Measurements from ENCODE around the gene PLSCR5.

The PLSCR5 gene, protein sequence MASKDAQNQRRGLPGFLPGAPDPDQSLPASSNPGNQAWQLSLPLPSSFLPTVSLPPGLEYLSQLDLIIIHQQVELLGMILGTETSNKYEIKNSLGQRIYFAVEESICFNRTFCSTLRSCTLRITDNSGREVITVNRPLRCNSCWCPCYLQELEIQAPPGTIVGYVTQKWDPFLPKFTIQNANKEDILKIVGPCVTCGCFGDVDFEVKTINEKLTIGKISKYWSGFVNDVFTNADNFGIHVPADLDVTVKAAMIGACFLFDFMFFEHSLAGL

DNA sequence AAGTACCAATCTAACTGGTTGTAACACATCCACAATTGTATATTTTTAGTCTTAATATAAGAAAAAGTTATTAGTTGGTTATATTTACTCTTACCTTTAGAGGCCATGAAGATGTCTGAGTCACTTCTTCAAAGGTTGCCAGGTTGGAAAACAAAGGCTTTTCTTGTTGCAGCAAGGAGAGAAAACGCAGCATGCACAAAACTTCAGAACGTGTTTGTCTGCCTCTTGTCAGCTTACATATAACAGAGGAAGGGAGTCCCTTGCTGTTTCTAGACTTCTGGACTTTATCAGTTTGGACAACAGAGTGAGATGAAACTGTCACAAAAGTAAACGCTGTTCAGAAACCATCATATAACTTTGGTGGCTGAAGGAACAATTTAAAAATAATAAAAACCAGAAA lies at the start of gene PLSCR5:
TSS of gene PLSCR5 (minus strand) at position 241 of the 400 bp plus-strand sequence. CDS start at position 107, 134 bp downstream.
- Histone ChIP-seq H3K27ac (no peak within 1 kb of the TSS), H3K4me3 (ENCODE audit: low read depth, low read length) (no peak within 1 kb of the TSS), H3K36me3 (replicated peaks) (no peaks in the 10 kb centered on the region), H3K27me3 (replicated peaks) (no peaks in the 10 kb centered on the region)
- DNase-seq, result no peak
- in situ Hi-C loops (cut with HindIII; ENCODE audit: low pct_ligation_motif_present, low sequenced_read_pairs), result no loop called here
- no peak for TF ChIP-seq CTCF (IDR thresholded peaks at IDR 0.05; ENCODE audit: low read depth, low read length, missing control alignments)

- no peak overlapping the region for H3K27ac ChIP-seq
- H3K36me3 ChIP-seq (replicated peaks), result no peaks in the 10 kb centered on the region
- no peaks in the 10 kb centered on the region for H3K27me3 ChIP-seq (replicated peaks)
- no peak for DNase-seq
- TF ChIP-seq CTCF (IDR thresholded peaks at IDR 0.05; ENCODE audit: low read depth, low read length, missing control alignments), result no peak
- in situ Hi-C loops (cut with HindIII; ENCODE audit: low pct_ligation_motif_present, low sequenced_read_pairs), result no loop called here
- H3K4me3 ChIP-seq (ENCODE audit: low read depth, low read length), result no peak overlapping the region
Measured at GRCh38 chr3:146653978-146654377, 48.8 kb upstream of the PLSCR5 start.

- Histone ChIP-seq H3K27ac (no peak overlapping the region), H3K27me3 (replicated peaks) (no peaks in the 10 kb centered on the region), H3K36me3 (replicated peaks) (no peaks in the 10 kb centered on the region), H3K4me3 (ENCODE audit: low read depth, low read length) (no peak overlapping the region)
- no peak for DNase-seq
- TF ChIP-seq CTCF (IDR thresholded peaks at IDR 0.05; ENCODE audit: low read depth, low read length, missing control alignments), result no peak
- in situ Hi-C loops (cut with HindIII; ENCODE audit: low pct_ligation_motif_present, low sequenced_read_pairs), result no loop called here
Measured at GRCh38 chr3:146650691-146651442, 45.7 kb upstream of the PLSCR5 start.

- Histone ChIP-seq H3K4me3 (ENCODE audit: low read depth, low read length) (no peak overlapping the region), H3K27me3 (replicated peaks) (no peaks in the 10 kb centered on the region), H3K27ac (no peak overlapping the region), H3K36me3 (replicated peaks) (no peaks in the 10 kb centered on the region)
- no peak for TF ChIP-seq CTCF (IDR thresholded peaks at IDR 0.05; ENCODE audit: low read depth, low read length, missing control alignments)
- in situ Hi-C loops (cut with HindIII; ENCODE audit: low pct_ligation_motif_present, low sequenced_read_pairs), result no loop called here
- no peak for DNase-seq
Measured at GRCh38 chr3:146646261-146646660, 41.1 kb upstream of the PLSCR5 start.

DNA sequence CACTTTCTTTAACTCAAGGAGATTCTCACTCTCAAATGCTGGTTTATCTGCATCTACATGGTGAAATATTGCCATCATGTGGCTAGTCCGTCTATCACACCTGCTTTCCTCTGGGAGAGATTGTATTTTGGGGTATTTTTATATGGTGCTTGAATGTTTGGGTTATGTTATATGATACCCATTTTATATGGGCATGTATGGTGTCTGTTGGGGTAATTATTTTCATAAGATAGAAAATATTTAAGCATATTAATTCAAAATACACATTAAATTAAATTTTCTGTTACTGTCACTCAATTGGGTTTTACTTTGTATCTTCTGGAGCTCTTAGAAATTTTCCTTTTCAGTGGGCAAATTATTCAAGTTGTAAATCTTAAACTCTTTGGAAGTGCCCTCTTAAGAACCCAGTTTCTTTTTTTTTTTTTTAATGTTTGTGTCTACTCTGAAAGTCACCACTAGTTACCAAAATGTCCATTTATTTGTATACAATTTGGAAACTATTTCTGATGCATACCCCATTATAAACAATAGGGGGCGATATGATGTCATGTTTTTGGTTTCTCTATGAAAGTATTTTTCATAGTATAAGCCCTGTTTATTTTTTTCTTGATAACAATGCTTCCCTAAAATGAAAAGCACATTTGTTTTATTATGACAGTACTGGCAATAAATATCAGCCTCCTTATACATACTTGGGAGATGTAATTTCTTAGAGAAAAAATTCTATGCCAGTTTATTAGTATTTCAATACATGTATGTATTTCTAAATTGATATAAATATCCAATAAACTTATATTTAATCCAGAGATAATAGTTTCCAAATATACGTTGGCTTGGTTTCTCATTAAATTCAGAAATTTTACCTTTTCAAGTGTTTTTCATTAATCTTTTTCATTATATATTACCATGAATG lies 36.1 kb upstream of the PLSCR5 start:
- no peaks in the 10 kb centered on the region for H3K36me3 ChIP-seq (replicated peaks)
- no peak overlapping the region for H3K4me3 ChIP-seq (ENCODE audit: low read depth, low read length)
- peak; percentile 60 for TF ChIP-seq CTCF (IDR thresholded peaks at IDR 0.05; ENCODE audit: low read depth, low read length, missing control alignments)
- in situ Hi-C loops (cut with HindIII; ENCODE audit: low pct_ligation_motif_present, low sequenced_read_pairs), result no loop called here
- H3K27ac ChIP-seq, result no peak overlapping the region
- H3K27me3 ChIP-seq (replicated peaks), result no peaks in the 10 kb centered on the region
- peak; percentile 37 for DNase-seq

Data from brain microvascular endothelial cell (primary cell).